Astrocyte of the cerebellum (primary cell): Measurements from ENCODE around the gene CDH16.
"Not testable (repeated sequence)": the region's sequence is repeated elsewhere in the genome, so short reads cannot be mapped to it uniquely, and the experiment has no call there.

ENCODE experiments used
- DNase-seq: peaks from one replicate; pipeline ENCODE4 v3.0.0-alpha.2; 2011; ENCODE audit warnings: low read depth
- H3K4me3 ChIP-seq: 2 replicates; pipeline ENCODE4 v1.5.1; 2011; ENCODE audit warnings: mild to moderate bottlenecking, low read depth, low read length, moderate library complexity
- CTCF ChIP-seq: IDR thresholded peaks from 2 replicates; pipeline ENCODE4 v1.5.1; 2012; ENCODE audit warnings: low read length, low read depth, moderate library complexity, mild to moderate bottlenecking; ENCODE audit errors: missing control alignments
- in situ Hi-C: cut with HindIII; loops from 2 replicates; pipeline ENCODE4 v1.10.0; 2017; ENCODE audit warnings: low sequenced_read_pairs

The CDH16 gene

GRCh38 chr16:66939366-66939765 is 20.7 kb upstream of the CDH16 start:
- H3K4me3 ChIP-seq, result no peak overlapping the region
- in situ Hi-C loops, result loop anchor here (5.0 kb wide), 1 partner anchor 163 kb away; no protein-coding TSS in a partner anchor
- DNase-seq, result no peak
- TF ChIP-seq CTCF, result no peak

GRCh38 chr16:66937725-66938337 is 19.1 kb upstream of the CDH16 start:
- H3K4me3 ChIP-seq, result no peak overlapping the region
- DNase-seq, result no peak
- no peak for TF ChIP-seq CTCF
- in situ Hi-C loops, result loop anchor here (5.0 kb wide), 1 partner anchor 164 kb away; no protein-coding TSS in a partner anchor

GRCh38 chr16:66936889-66937554 is 18.3 kb upstream of the CDH16 start:
- in situ Hi-C loops, result loop anchor here (5.0 kb wide), 1 partner anchor 165 kb away; no protein-coding TSS in a partner anchor
- no peak for DNase-seq
- H3K4me3 ChIP-seq, result no peak overlapping the region
- no peak for TF ChIP-seq CTCF

- DNase-seq, result no peak
- in situ Hi-C loops, result loop anchor here (5.0 kb wide), 1 partner anchor 166 kb away; no protein-coding TSS in a partner anchor
- TF ChIP-seq CTCF, result no peak
- no peak overlapping the region for H3K4me3 ChIP-seq
These were observed 17.8 kb upstream of the CDH16 start for GRCh38 chr16:66936462-66936861.

DNA sequence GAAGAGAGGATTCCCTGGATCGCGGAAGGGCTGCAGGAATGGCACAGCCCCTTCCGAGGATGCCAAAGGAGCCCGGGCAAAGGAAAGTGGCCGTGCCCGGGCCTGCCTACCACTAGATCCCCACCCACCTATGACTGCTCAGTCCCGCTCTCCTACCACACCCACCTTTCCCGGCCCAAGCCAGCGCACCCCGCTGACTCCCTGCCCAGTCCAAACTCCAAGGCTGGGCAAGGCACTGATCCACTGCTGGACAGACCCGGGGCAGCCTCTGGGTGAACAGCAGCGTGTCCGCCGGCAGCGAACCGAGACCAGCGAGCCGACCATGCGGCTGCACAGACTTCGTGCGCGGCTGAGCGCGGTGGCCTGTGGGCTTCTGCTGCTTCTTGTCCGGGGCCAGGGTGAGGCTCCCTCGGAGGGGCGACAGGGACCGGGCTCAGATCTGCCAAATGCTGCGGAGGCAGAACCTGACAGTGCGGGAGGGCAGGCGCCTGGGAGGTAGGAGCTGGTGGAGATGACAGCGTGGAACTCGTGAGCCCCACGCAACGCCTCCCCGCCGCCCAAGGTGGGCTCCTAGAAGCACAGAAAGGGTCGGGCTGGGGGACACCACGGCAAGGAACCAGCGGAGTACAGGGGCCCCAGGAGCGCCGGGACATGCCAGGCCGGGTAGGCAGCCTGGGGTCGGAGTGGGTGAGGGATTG is 16.8 kb upstream of the CDH16 start, which contains the start of gene CES2:
CES2 (plus strand) TSS at position 203 of the 698 bp plus-strand sequence; CDS start at position 323, 120 bp downstream.
- no peak for TF ChIP-seq CTCF
- DNase-seq, result no peak
- in situ Hi-C loops, result loop anchor here (5.0 kb wide), 1 partner anchor 167 kb away; no protein-coding TSS in a partner anchor
- peak within 1 kb of the TSS; percentile 78 for H3K4me3 ChIP-seq

- H3K4me3 ChIP-seq, result peak overlapping the region; percentile 78
- DNase-seq, result not testable (repeated sequence)
- in situ Hi-C loops, result loop anchor here (5.0 kb wide), 1 partner anchor 167 kb away; no protein-coding TSS in a partner anchor
These were observed 16.2 kb upstream of the CDH16 start for GRCh38 chr16:66934839-66935313.
